HG03439 (cell line): Measurements from ENCODE around the gene PLXNA2.

Experiments
- ATAC-seq: cut with Tn5 transposase; IDR thresholded peaks from one replicate; pipeline ENCODE4 v1.9.1; 2021; ENCODE audit warnings: mild to moderate bottlenecking, moderate library complexity; ENCODE audit not compliant: unreplicated experiment

PLXNA2 gene

DNA sequence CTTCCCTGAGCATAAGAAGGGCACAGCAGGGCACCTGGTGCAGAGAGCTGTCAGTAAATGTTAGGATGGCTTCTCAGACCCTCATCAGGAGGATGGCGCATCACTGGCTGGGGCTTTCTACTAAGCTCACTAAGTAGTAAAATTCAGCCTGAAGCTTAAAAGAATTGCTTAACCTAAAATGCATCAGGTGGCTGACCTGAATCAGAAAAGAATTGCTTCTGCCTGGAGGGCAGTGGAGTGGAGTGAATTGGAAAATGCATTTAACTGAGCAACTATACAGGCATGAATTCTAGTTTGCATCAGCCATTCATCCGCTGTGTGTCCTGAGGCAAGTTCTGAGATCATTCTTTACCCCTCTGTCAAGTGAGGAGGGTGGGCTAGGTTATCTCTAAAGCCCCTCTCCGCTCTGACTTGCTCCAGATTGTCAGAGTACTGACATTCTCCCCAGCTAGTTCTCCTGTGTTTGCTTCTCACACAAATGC is 191.2 kb downstream of the PLXNA2 start:
- ATAC-seq: no peak

DNA sequence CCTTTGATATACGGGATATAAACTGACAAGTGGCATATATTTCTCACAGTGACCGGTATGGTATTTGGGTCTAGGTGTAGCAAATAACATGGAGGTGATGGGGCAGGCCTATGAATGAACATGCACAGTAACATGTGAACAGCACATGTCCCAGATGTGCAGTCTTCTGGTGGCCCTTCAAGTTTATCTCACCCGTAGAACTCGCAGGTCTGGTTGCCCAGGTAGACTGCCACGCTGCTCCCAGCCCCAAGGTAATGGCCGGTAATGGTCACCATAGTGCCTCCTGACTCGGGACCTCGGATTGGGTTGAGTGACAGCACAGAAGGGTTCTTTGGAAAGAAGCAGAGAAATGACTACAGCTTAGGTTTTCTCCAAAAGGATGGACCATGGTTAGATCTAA is 192.0 kb downstream of the PLXNA2 start:
- ATAC-seq: no peak

DNA sequence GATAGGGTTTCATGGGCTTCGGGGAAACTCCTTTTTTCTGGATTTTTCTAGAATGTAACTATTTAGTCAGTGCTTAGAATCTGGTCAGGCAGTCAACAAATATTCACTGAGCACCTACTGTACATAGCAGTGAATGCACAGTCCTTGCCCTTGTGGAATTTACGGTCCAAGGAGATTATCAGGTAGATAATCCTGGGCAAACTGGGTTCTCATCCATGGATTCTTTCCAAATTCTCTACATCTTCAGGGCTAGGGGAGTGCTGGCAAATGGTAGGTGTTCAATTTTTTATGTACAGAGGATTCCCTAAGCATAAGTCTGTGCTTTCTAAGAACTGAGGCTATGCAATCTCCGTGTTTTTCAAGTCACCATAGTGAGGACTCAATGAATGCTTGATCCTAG is 192.5 kb downstream of the PLXNA2 start:
- no peak for ATAC-seq

DNA sequence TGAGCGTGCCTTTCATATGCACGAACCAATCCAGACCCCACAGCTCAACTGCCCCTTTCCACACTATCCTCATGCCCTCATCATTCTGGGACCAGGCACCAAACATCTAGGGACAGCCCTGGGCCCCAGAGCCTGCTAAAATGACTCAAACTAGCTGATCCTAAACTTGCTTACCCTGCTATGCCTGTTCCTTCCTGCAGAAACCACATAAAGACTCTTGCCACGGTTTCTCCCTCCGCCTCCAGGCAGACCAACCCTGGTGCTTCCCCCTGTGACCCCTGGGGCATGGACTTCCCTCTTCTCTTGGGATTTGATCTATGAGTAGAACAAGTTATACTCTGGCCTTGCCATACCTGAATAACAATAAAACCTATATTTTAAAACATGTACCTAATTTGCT is 195.3 kb downstream of the PLXNA2 start:
- ATAC-seq: no peak

DNA sequence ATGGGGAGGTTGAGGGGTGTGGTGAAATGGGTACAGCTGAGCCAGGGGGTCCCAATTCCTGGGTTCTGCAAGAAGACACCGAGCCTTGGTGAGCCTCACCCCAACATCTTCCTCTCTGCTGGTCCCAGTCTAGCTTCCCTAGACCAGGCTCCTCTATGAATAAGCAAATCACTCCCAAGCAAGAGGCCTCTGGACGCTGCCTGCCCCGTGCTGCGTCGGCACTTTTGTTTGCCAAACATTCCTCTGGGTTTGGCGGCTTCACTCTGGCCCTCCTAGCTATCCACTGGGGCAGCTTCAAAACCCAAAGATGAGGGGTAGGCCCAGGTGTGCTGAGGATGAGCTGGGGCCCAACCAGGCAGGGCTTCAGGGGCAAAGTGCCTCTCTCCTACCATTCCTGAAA is 196.2 kb downstream of the PLXNA2 start:
- no peak for ATAC-seq

DNA sequence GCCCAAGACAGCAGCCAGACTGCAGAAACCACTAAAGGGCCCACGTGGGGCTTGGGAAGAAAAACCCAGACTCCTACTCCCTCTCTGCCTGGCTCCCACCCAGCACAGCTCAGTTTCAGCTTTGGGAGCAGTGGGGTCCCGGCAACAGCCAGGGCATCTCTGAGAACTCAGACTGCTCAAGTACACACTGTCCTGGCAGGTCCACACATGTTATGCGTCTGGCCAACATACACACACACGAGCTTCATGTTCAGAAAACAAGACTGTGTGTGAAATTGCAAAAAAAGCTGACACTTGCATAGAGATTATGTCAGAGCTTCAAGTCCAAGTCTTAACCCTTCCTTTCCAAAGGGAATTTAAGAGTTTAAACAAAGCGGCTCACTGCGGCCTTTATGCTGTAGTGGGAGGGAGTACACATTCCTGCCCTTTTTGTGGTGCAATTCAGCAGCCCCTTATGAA is 196.7 kb downstream of the PLXNA2 start:
- no peak for ATAC-seq

DNA sequence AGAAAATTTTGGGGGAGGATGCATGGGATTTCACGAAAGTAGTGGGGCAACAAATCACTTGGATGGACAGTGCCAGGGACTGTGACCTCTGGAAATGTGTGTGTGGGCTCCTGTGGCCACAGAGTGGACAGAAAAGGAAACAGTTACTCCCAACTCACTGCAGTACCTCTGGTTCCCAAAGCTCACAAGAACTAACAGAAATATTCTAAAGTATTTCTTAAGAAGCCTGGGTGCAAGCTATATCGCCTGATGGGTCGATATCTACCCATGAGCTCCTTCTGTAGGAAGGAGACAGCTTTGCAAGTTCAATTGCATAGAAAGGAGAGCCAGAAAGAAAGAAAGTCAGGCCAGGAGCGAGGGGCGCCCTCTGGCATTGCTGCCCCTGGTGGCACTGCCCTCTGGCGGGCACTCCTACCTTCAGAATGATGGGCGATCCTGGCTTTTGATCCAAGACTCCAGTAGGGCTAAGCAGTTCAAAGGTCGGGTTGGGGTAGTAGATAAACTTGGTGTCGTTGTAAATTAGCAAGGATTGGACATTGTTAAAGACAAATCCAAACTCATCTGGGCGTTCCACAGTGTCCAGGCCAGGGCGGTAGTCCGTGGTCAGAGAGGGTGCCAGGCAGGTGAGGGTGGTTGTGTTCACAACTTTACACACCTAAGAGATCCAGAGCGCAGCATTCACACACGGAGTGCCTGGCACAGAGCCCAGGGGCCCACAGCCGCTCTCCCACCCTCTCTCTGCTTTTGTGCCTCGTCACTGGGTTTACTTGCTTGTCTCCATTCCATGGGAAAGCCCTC is 198.5 kb downstream of the PLXNA2 start:
- ATAC-seq: no peak

DNA sequence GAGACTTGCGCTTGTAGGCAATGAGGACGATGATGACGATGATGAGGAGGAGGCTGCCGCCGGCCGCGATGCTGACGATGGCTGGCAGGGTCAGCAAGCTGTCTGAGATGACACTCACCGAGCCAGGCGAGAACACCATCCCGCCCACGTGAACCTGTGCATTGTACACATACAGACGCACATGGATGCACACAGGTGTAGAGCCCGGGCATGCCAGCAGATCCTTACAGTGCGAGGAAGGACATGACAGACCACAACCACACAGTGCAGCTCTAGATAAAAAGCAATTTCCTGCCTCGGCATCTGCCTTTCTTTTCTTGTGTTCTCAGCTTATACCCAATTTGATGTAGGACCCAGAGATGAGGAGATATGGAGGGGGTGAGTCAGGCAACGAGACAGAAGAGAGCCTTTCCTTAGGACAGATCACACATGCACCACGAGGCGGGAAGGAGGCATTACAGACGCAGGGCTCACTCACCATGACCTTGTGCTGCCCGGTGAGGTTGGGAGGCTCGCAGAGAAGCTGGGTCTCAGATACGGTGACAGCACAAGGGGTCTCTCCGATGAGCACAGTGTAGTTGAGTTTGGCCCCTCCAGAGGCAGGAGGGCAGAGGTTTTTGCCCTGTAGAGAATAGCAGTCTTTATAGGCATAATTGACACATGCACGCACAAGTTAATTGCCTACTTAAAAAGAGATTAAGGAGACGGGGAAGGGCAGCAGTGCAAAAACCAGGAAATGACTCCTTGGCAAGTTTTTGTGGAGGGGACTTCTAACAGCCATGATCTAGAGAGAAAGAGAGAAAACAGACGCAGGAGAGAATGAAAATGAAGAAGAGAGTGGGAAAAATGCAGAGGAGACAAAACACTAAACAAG is 199.4 kb downstream of the PLXNA2 start:
- ATAC-seq: no peak

DNA sequence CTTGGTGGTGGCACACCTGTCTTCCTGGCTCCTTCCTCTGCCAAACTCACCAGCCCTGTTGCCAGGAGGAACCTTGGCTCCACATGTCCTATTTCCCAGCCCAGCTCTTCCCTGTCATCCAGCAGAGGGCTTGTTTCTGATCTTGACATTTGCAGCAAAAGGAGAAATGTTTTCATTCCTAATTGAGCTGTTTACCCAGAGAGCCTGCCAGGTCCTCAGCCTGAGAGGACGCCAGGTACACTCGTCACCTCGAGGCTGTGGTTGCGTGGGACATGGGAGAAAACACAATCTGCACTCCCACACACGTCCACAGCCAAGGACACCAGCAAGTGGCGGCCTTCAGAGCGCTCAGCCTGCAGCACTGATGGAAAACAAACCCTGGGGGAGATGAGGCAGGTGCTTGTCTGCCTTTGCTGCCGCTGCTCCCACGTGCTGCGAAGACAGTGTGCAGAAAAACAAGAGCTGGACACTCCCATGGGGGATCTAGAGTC is 200.4 kb downstream of the PLXNA2 start:
- no peak for ATAC-seq

DNA sequence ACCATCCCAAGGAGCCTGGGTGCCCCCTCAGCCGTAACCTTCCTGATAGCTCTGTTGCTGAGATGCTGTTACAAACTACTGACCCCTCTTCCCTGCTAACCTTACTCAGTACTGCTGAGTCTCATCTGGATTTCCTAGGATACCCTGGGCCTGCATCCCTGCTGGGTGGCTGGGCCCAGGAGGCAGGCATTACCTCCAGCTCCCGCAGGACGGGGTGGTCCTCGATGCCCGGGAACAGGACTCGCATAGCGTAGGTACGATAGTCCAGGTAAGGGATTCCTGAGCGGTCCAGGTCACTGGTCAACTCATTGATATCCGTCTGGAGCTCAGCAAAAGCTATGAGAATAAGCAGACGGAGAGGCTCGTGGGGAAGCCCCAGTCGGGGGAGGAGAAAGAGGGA is 201.3 kb downstream of the PLXNA2 start:
- ATAC-seq: no peak

DNA sequence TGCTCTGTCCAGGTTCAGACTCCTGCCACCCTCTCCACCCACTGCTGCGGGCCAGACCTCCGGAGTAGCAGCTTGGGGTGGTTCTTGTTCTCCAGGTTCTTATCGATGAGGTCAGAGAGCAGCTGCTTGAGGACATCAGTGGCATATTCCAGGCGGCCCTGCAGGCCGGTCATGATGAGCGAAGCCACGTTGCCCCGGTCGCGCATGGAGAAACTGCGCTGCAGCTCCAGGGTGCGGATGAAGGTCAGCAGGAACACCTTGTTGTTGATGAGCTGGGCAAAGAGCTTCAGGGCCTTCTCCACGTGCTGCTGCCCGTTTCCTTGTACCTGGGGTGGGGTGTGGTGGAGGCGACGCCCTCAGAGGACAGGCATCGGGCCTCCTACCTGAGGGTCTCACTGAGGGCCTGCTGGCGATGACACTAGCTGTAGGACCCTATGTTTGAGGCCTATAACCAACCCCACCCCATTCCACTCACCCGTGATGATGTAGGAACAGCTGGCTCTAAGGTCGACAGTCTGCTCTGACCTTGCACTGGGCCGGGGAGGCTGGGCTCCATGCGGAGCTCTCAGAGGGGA is 202.1 kb downstream of the PLXNA2 start:
- no peak for ATAC-seq

DNA sequence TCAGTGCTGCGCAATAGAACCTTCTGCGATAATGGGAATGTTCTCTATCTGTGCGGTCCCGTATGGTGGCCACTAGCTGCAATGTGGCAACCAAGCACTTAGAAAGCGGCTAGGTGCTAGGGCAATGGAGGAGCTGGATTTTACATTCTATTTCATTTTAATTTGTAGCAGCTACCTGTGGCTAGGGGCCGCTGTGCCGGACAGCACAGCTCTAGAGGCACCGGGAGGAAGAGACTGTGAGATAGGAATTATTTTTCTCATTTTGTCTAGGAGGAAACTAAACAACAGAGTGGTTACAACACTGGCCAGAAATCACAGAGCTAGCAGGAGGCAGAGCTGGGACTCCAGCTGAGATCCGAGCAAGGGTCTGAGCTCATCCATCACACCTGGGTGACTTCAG is 202.7 kb downstream of the PLXNA2 start:
- no peak for ATAC-seq

DNA sequence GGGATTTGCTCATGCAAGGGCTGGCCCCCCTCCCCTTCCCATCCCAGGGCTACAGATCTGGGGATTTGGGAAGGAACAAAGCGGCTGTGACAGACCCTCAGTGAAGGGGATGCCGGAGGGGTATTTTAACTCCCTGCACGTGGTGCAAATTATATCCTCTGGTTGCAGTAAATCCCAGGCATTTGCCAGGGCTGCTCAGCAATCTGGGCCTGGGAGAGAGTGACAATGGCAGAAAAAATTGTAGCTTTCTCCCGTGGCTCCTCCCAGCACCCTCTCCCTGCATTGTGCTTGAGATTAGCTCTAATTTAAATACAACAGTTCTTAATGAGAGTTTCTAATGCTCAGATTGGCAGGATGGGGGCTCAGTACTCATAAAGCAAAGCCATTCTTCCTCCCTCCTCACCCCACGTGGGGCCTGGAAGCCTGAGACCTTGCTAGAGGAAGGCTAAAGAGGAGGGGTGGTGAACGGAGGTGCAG is 203.3 kb downstream of the PLXNA2 start:
- no peak for ATAC-seq

DNA sequence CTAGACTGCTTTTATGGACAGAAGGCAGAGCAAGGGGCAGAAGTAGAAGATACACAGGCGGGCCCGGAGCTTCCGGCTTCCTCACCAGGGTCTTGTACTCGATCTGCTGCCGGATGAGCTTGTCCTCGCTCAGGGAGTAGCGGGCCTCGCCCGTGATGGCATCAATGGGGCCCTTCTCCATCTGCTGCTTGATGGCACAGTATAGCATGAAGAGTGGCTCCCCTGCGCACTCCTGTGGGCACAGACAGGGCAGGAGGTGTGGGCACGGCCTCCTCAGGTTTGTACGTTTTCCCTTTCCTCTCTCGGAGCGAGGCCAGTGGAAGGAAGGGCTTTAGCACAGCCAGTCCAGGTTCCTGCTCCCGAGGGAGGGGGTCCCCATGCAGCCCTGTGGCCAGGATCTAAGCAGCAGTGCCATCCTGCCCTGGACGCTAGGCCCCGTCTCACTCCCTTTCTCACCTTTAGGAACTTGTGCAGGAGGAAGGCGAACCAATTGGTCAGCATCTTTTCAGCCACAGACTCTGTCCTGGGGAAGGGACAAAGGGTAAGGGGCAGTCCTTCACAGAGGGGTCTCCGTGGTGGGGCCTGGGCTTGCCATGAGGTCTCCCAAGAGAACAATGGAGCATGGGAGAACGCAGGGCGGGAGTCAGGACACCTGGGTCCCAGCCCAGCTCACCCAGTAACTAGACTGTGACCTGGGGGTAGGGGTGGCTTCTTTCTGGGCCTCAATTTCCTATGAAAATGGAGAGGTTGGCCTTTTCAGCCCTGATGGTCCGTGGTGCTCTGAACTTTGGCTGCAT is 204.4 kb downstream of the PLXNA2 start:
- ATAC-seq: no peak

DNA sequence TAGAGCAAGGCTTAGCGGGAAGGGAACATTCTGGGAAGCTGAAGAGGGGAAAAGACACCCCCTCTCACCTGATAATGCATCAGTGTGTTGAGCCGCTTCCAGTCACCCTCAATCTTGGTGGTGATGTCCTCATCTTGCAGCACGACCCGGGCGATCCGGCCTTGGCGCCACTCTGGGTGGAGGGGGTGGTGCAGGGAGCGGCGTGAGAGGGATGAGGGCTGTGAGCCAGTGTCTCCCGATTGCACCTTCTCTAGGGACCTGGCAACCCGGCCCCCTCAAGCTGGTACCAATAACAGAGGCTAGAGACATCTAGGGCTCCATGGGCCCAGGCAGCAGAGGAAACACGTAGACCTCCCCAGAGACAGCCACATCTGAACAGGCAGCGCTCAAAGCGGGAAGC is 205.9 kb downstream of the PLXNA2 start:
- no peak for ATAC-seq

DNA sequence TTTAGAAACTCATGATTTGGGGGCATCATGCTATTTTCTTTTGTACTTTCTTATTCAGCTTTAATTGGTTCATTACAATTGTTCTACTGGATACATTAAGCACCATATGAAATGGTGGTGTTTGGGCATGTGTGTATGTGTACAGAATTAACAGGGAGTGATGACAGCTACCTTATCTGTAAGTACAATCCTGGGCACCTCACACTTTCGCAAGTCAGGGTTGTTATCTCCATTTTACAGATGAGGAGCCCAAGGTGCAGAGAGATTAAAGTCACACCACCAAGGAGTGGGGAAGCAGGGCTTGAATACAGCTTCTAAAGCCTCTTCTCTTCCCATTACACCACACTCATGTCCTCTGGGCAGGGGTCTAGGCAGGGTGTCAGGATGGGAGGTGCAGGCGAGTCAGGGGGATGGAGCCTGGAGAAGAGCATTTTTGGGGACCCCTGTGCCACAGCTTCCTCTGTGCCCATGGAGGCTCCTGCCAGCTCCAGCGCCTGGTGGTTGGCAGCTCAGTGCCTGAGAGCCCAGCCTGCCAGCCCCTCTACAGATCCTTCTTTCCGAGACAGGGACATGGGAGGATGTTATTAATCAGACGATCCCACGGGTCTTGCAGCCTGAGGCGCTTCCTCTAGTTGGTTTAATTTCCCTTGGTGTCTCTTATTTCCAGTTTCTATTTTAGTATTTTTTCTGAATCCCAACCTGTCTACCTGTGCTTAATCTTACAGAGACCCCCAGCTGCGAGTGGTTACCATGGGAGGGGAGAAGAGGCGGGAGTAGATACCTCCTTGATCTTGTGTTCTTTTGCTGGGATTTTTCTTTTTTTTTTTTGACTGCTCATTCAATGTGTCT is 207.0 kb downstream of the PLXNA2 start:
- no peak for ATAC-seq

DNA sequence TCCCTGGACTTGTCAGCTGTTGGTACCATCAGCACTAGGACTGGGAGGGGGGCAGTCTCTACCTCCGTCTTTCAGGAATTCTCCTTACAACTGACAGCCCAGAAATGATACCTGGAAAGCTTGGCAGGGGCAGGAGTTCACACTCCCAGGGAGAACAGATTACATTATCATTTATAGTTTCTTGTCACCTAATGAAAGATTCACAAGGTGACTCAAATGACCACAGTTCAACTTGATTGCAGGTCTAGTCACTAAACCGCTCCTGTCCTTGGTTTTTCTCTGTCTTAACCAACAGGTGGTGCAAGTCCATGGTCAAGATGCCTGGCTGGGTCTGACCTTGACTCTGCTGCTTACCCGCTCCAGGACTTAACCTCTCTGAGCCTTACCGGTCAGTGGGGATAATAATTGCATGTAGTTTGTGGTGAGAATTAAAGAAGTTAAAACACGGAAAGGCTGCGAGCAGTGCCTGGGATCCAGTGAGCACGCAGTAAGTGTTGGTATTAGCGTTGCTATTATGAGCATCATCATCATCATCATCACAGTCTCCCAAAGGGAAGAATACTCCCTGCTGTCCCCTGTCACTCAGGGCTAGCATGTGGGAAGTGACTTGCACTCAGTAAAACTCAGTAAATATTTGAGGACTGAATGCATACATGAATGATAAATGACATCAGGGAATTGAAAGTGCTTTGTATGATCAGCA is 207.9 kb downstream of the PLXNA2 start:
- ATAC-seq: no peak

DNA sequence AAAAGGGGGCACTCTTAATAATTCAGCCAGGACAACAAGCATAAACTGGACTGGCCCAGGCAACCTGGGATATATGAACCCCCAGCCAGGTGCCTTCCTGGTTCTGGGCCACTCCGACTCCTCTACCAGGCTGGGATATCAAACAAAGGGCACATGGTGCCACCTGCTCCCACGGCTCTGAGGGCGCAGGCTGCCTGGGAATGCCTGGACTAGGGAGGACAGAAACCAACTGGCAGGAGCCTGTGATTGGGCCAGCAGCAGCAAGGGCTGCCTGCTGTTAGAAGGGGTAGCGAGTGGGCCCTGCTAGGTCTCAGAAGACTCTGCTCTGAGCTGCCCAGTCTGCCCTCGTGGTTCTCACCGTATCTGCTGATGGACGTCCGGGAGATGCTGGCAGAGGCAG is 210.0 kb downstream of the PLXNA2 start:
- no peak for ATAC-seq

DNA sequence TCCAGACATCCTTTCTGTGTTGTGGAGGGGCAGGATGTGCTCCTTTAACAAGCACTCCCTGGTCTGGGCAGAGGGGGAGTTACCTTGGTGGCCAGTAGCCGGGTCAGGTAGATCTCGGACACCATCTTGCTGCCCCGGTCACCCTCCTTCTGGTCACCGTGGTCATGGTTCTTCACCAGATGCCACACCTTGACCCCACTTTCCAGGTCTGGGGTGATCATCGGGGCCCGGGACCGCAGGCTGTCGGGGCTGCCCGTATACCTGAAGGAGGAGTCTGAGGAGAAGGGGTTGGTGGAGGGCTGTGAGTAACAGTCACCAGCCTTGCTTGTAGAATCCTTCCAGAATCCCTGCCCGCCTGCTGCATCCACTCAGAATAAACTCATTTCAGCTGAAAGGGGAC is 210.9 kb downstream of the PLXNA2 start:
- no peak for ATAC-seq
